Skin epidermis (tissue), 12 donors: ENCODE data around the gene TFCP2L1.
"Not testable (repeated sequence)": the region's sequence is repeated elsewhere in the genome, so short reads cannot be mapped to it uniquely, and the experiment has no call there.

Experiments
- H3K27ac ChIP-seq, 21 experiments: fragments of 200-600 bp; sonication (generic) in 11 of 21; one replicate each; pipeline ENCODE4 v1.5.0; 2020; ENCODE audit warnings: mild to moderate bottlenecking in 3 of 21, inconsistent platforms in 2 of 21, moderate library complexity in 2 of 21
- H3K4me3 ChIP-seq, 7 experiments: fragments of 200-600 bp; sonication (generic) in 2 of 7; one replicate each; pipeline ENCODE4 v1.5.0; 2020; ENCODE audit warnings: inconsistent platforms in 2 of 7, mild to moderate bottlenecking in 2 of 7, moderate library complexity in 1 of 7

TFCP2L1 gene

DNA sequence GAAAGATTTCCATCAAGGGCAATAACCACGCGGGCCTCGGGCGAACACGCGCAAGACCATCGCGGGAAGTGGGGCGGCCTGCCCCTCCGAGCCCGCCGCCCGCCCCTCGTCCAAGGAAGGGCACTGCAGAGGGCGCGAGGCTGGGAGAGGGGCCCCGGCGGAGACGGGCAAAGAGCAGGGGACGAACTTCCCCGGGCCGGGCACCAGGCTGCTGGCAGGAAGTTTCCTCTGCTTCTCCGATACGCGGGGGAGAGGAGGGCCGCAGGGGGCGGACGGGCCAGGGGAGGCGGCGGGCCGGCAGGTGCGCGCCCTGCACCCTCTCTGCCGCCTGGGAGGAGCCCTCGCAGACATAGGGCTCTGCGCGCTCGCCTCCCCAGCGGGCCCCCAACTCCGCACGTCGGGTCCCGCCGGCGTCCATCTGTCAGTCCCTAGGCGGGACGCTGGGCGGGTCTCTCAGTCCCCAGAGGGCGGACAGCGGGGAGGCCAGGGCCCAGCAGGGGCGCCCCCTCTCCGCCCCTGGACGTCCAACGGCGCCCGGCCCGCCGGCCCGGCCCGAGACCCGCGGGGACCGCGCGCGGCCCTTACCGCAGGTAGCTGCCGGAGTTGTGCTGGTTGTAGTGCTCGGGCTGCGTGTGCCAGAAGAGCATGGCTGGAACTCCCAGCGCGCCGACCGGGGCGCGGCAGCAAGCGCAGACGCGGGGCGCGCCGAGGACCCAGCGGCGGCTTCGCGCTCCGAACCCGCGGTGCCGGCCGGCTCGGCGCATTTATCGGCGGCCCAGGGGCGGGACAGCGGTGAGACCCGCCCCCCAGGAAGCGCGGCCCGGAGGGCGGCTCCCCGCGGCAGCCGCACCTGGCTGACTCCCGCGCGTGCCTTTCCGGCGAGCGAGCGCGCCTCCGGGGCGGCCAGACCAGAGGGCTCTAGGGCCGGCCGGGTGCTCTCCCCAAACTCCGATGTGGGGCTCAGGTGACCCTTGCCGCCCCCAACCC, at the start of gene TFCP2L1:
Gene TFCP2L1, minus strand, starts transcription at position 740 of the 987 bp plus-strand sequence. Its CDS starts 93 bp downstream, at position 647.
- H3K27ac ChIP-seq = peak within 1 kb of the TSS in 20 of 21 experiments; percentile 5 to 82 (median 62)

GRCh38 chr2:121333834-121334558, 49.0 kb upstream of the TFCP2L1 start:
- H3K27ac ChIP-seq = no peak overlapping the region
- no peak overlapping the region for H3K4me3 ChIP-seq

More for the DNA sequence above, at the start of gene TFCP2L1:
- peak within 1 kb of the TSS; percentile 46 to 66 (median 54) for H3K4me3 ChIP-seq

- Histone ChIP-seq H3K4me3 (no peak overlapping the region), H3K27ac (no peak overlapping the region)
Observed at GRCh38 chr2:121333231-121333630, 48.2 kb upstream of the TFCP2L1 start.

DNA sequence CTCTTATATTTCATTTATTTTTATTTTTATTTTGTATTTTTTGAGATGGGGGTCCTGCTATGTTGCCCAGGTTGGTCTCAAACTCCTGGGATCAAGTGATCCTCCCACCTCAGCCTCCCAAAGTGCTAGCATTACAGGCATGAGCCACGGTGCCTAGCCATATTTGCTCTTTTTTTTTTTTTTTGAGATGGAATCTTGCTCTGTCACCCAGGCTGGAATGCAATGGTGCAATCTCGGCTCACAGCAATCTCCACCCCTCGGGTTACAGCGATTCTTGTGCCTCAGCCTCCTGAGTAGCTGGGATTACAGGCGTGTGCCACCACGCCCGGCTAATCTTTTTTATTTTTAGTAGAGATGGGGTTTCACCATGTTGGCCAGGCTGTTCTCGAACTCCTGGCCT, 46.3 kb upstream of the TFCP2L1 start:
- not testable (repeated sequence) for H3K4me3 ChIP-seq, H3K27ac ChIP-seq

- Histone ChIP-seq H3K4me3 (no peak overlapping the region), H3K27ac (no peak overlapping the region)
Observed at GRCh38 chr2:121330921-121331320, 45.9 kb upstream of the TFCP2L1 start.

- no peak overlapping the region for H3K27ac ChIP-seq
- no peak overlapping the region for H3K4me3 ChIP-seq
Observed at GRCh38 chr2:121329786-121330185, 44.8 kb upstream of the TFCP2L1 start.

DNA sequence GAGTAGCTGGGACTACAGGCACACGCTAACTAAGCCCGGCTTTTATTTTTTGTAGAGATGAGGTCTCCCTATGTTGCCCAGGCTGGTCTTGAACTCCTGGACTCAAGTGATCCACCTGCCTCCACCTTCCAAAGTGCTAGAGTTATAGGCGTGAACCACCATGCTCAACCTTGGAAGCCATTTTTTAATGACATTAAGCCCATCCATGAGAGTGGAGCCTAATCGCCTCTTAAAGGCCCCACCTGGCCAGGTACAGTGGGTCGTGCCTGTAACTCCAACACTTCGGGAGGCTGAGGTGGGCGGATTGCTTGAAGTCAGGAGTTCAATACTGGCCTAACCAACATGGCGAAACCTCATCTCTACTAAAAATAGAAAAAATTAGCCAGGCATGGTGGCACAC, 41.6 kb upstream of the TFCP2L1 start:
- H3K4me3 ChIP-seq = no peak overlapping the region

GRCh38 chr2:121324601-121325000, 39.6 kb upstream of the TFCP2L1 start:
- Histone ChIP-seq H3K4me3 (no peak overlapping the region), H3K27ac (no peak overlapping the region)

More for the DNA sequence above, 41.6 kb upstream of the TFCP2L1 start:
- no peak overlapping the region for H3K27ac ChIP-seq

- H3K27ac ChIP-seq = no peak overlapping the region
- no peak overlapping the region for H3K4me3 ChIP-seq
Observed at GRCh38 chr2:121321476-121321875, 36.5 kb upstream of the TFCP2L1 start.

- H3K27ac ChIP-seq = no peak overlapping the region
- H3K4me3 ChIP-seq = no peak overlapping the region
Observed at GRCh38 chr2:121319941-121320340, 34.9 kb upstream of the TFCP2L1 start.

GRCh38 chr2:121316986-121317385, 32.0 kb upstream of the TFCP2L1 start:
- no peak overlapping the region for H3K4me3 ChIP-seq
- no peak overlapping the region for H3K27ac ChIP-seq

DNA sequence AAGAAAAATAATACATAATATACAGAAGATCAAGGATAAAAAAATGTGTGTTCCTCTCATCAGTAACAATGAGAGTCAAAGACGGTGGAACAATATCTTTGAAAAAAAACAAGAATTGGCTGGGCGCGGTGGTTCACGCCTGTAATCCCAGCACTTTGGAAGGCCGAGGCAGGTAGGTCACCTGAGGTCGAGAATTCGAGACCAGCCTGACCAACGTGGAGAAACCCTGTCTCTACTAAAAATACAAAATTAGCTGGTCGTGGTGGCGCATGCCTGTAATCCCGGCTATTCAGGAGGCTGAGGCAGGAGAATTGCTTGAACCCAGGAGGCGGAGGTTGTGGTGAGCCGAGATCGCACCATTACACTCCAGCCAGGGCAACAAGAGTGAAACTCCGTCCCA, 28.7 kb upstream of the TFCP2L1 start:
- not testable (repeated sequence) for H3K4me3 ChIP-seq, H3K27ac ChIP-seq

DNA sequence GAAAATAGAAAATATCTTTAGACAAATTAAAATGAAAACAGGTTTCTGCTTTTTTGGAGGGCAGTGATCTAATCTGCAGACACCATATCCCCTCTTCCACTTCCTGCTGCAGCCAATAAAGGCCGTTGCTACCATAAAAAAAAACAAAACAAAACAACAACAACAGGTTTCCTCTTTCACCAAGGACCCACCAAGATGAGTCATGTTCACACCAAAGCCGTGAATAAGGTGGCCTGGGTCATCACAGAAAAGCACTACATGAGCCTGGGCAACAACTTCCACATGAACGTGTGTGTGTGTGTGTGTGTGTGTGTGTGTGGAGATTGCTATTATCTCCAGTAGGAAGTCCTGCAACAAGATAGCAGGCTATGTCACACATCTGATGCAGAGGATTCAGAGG, 24.8 kb upstream of the TFCP2L1 start:
- no peak overlapping the region for H3K4me3 ChIP-seq
- no peak overlapping the region for H3K27ac ChIP-seq

GRCh38 chr2:121309323-121309722, 24.3 kb upstream of the TFCP2L1 start:
- H3K27ac ChIP-seq = no peak overlapping the region
- no peak overlapping the region for H3K4me3 ChIP-seq

GRCh38 chr2:121307048-121307447, 22.0 kb upstream of the TFCP2L1 start:
- no peak overlapping the region for H3K4me3 ChIP-seq
- no peak overlapping the region for H3K27ac ChIP-seq

DNA sequence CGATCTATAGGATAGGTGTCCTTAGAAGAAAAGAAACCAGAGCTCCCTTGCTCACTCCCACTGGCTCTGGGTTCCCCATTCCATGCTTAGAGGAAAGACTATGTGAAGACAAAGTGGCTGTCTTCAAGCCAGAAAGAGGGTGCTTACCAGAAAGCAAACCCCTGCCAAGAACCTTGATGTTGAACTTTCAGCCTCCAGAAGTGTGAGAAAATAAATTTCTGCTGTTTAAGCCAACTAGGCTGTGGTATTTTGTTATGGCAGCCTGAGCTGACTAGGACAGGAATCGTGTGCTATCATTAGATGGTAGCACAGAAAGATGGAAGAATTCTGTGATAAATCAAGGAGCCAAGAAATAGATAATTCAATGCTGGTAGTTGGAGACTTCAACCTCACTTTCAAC, 19.9 kb upstream of the TFCP2L1 start:
- no peak overlapping the region for H3K4me3 ChIP-seq
- H3K27ac ChIP-seq = no peak overlapping the region

DNA sequence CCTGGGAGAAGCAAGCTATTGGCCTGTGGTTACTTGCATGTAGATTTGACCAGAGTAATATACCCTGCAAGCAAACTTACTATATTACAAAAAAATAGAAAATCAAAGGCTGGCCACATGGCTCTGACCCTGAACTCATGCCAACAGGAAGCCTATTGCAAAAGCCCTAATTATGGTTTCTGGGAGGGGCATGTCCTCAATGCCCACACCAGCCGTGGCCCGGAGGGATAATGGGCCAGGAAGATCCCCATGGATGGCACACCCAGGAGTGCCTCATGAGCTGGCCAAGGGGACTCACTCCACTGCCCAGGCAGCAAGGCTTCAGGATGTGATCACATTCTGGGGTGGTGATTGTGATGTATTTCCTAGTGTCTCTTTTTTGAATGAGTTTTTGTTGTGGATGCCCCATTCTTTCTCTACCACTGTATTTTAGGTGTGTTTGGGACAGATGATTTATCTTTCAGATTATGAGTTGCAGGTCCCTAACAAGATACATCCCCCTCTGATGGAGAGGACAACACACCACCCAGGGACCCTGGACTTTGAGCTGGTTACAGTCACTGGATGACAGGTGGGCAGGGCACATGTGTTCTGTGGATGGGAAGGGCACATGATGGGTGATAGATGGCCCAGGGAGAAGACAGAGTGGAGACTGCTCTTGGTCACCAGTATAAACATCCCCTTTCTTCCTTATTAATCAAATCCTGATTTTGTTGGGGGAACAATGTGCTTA, 18.7 kb upstream of the TFCP2L1 start:
- Histone ChIP-seq H3K4me3 (no peak overlapping the region), H3K27ac (no peak overlapping the region)

- not testable (repeated sequence) for H3K4me3 ChIP-seq
Observed at GRCh38 chr2:121301190-121301589, 16.2 kb upstream of the TFCP2L1 start.

DNA sequence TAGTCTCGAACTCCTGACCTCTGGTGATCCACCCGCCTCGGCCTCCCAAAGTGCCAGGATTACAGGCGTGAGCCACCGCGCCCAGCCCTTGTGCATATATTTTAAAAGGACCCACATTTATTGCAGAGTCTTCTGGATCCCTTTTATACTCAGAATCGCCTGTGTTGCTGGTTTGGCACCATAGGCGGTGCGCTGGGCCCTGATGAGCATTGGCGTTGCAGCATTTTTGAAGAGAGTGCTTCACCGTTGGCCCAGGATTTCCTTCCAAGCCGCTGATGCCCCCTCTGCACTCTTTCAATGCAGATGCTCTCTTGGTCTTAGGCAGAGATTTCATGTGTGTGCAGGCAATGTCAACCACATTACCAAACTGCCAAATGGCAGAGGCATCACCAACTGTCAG, 13.5 kb upstream of the TFCP2L1 start:
- Histone ChIP-seq H3K4me3 (no peak overlapping the region), H3K27ac (no peak overlapping the region)

More at GRCh38 chr2:121301190-121301589, 16.2 kb upstream of the TFCP2L1 start:
- not testable (repeated sequence) for H3K27ac ChIP-seq

- H3K27ac ChIP-seq, H3K4me3 ChIP-seq: not testable (repeated sequence)
Observed at GRCh38 chr2:121297866-121298265, 12.9 kb upstream of the TFCP2L1 start.
